ENCODE data around the gene ZPR1.
"Not testable (repeated sequence)": the region's sequence is repeated elsewhere in the genome, so short reads cannot be mapped to it uniquely, and the experiment has no call there.

ZPR1 gene

GRCh38 chr11:116787786-116788486, at the start of gene ZPR1:
Gene ZPR1 (minus strand): TSS chr11:116788023. CDS start chr11:116787990, 33 bp downstream.
- FAIRE-seq, result peak; percentile 86
- DNase-seq (ENCODE audit: insufficient read length, low spot score), result peak; percentile 95

GRCh38 chr11:116836632-116836991, 48.8 kb upstream of the ZPR1 start:
- no peak for FAIRE-seq

GRCh38 chr11:116835791-116836631, 48.2 kb upstream of the ZPR1 start:
- peak; percentile 82 for DNase-seq (ENCODE audit: insufficient read length, low spot score)
- no peak for FAIRE-seq

More at GRCh38 chr11:116836632-116836991, 48.8 kb upstream of the ZPR1 start:
- no peak for DNase-seq (ENCODE audit: insufficient read length, low spot score)

- no peak for DNase-seq (ENCODE audit: insufficient read length, low spot score)
- FAIRE-seq, result no peak
Observed at GRCh38 chr11:116835042-116835772, 47.4 kb upstream of the ZPR1 start.

GRCh38 chr11:116834535-116835041, 46.8 kb upstream of the ZPR1 start:
- DNase-seq (ENCODE audit: insufficient read length, low spot score); FAIRE-seq: not testable (repeated sequence)

GRCh38 chr11:116833816-116834534, 46.2 kb upstream of the ZPR1 start:
- FAIRE-seq, result no peak
- DNase-seq (ENCODE audit: insufficient read length, low spot score), result no peak

GRCh38 chr11:116833491-116833815, 45.6 kb upstream of the ZPR1 start:
- DNase-seq (ENCODE audit: insufficient read length, low spot score) (no peak), FAIRE-seq (no peak)

GRCh38 chr11:116832350-116833290, 44.8 kb upstream of the ZPR1 start:
- no peak for FAIRE-seq

GRCh38 chr11:116831790-116832349, 44.0 kb upstream of the ZPR1 start:
- DNase-seq (ENCODE audit: insufficient read length, low spot score), result no peak
- no peak for FAIRE-seq

More at GRCh38 chr11:116832350-116833290, 44.8 kb upstream of the ZPR1 start:
- no peak for DNase-seq (ENCODE audit: insufficient read length, low spot score)

- DNase-seq (ENCODE audit: insufficient read length, low spot score) (no peak), FAIRE-seq (no peak)
Observed at GRCh38 chr11:116830184-116830912, 42.5 kb upstream of the ZPR1 start.

GRCh38 chr11:116829525-116830183, 41.8 kb upstream of the ZPR1 start, which contains the start of gene APOC3:
Gene APOC3 (plus strand): TSS chr11:116829907. CDS start chr11:116830583, 676 bp downstream.
- FAIRE-seq (no peak), DNase-seq (ENCODE audit: insufficient read length, low spot score) (no peak)

- FAIRE-seq, result no peak
- no peak for DNase-seq (ENCODE audit: insufficient read length, low spot score)
Observed at GRCh38 chr11:116828632-116829524, 41.1 kb upstream of the ZPR1 start.

GRCh38 chr11:116827461-116827860, 39.6 kb upstream of the ZPR1 start:
- no peak for FAIRE-seq

GRCh38 chr11:116826751-116827431, 39.1 kb upstream of the ZPR1 start:
- FAIRE-seq (no peak), DNase-seq (ENCODE audit: insufficient read length, low spot score) (no peak)

More at GRCh38 chr11:116827461-116827860, 39.6 kb upstream of the ZPR1 start:
- DNase-seq (ENCODE audit: insufficient read length, low spot score), result no peak

- DNase-seq (ENCODE audit: insufficient read length, low spot score), result no peak
- no peak for FAIRE-seq
Observed at GRCh38 chr11:116825854-116826750, 38.3 kb upstream of the ZPR1 start.

All from GM19239 (cell line).